HG03378 (cell line): ENCODE measurements around the gene ARMC9.
"Not testable (repeated sequence)": the region's sequence is repeated elsewhere in the genome, so short reads cannot be mapped to it uniquely, and the experiment has no call there.

Experiments
- ATAC-seq: cut with Tn5 transposase; IDR thresholded peaks from one replicate; pipeline ENCODE4 v1.9.1; 2021; ENCODE audit warnings: mild to moderate bottlenecking, moderate library complexity; ENCODE audit not compliant: unreplicated experiment

The ARMC9 gene

GRCh38 chr2:231394211-231395141 is 196.0 kb downstream of the ARMC9 start:
- ATAC-seq = peak; percentile 52

GRCh38 chr2:231395188-231396057 is 197.0 kb downstream of the ARMC9 start, which contains the start of gene B3GNT7:
Gene B3GNT7 (plus strand): TSS chr2:231395710. CDS start chr2:231395804, 94 bp downstream.
- ATAC-seq = no peak

GRCh38 chr2:231396058-231396821 is 197.8 kb downstream of the ARMC9 start:
- no peak for ATAC-seq

DNA sequence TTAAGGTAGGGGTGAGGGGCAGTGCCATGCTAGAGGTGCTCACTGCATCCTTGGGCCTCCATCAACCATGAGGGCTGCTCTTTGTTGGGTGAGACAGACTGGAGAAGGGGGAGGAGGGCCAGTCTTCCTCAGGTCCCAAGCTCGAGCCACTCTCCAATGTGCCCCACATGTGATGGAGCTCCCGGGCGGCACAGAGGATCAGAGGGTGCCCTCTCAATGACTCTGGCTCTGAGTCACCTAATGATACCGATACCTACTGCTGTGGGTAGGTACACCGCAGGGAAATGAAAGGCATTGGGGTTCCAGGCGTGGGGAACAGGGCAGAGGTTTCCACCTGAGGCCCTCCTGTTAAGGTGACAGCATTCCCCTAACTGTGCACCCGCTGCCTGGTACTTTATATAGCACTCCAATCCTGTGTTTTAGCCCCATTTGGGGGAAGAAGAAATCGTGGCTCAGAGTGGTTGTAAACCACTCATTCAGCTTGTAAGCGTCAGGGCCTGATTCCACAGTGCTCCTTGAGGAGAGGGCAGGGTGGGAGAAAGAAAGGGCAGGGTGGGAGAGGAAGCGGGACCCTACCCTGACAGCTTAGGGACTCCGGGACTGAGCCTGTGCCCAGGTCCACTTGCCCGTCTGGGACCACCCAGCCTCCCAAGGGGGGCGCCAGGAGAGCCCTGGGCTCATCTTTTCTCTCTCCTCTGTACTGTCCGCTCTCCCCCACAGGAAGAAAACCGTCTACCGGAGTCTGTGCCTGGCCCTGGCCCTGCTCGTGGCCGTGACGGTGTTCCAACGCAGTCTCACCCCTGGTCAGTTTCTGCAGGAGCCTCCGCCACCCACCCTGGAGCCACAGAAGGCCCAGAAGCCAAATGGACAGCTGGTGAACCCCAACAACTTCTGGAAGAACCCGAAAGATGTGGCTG is 198.8 kb downstream of the ARMC9 start:
- no peak for ATAC-seq

DNA sequence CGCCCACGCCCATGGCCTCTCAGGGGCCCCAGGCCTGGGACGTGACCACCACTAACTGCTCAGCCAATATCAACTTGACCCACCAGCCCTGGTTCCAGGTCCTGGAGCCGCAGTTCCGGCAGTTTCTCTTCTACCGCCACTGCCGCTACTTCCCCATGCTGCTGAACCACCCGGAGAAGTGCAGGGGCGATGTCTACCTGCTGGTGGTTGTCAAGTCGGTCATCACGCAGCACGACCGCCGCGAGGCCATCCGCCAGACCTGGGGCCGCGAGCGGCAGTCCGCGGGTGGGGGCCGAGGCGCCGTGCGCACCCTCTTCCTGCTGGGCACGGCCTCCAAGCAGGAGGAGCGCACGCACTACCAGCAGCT is 199.5 kb downstream of the ARMC9 start:
- no peak for ATAC-seq

DNA sequence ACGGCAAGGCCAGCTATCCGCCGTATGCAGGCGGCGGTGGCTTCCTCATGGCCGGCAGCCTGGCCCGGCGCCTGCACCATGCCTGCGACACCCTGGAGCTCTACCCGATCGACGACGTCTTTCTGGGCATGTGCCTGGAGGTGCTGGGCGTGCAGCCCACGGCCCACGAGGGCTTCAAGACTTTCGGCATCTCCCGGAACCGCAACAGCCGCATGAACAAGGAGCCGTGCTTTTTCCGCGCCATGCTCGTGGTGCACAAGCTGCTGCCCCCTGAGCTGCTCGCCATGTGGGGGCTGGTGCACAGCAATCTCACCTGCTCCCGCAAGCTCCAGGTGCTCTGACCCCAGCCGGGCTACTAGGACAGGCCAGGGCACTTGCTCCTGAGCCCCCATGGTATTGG is 200.2 kb downstream of the ARMC9 start:
- ATAC-seq = no peak

DNA sequence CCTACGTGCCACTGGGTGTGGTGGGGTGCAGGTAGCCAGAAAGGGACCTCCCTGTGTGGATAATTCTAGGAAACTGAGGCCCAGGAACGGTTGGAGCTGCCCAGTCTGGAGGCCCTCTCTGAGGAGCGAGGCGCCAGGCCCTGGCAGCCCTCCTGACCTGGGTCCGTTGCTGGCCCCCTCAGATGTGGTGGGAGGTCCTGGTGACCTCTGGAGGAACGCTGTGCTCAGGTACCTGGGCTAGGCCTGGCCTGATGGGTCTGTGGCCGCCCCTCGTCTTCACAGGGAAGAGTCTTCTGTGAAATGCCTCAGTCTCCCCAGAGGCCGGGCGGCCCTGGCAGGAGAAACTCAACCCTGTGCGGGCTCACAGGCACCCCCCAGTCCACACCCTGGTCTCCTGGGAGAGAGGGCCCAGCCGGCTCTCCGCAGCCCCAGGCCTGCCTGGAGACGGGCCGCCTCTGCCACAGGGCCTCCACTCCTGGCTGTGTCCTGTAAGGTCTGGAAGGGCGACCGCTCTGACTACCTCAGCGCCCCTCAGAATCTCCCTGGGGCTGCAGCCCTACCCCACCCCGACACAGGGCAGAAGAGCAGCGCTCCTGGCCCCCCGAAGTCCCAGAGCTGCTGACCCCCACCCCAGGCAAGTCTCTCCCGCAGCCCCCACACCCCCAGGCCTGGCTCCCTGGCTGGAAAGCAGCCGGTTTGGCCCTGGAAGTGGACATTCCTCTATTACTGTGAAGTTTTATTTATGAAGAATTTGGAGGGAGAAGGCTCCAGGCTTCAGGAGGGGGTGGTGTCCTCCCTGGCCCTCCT is 200.8 kb downstream of the ARMC9 start:
- no peak for ATAC-seq

DNA sequence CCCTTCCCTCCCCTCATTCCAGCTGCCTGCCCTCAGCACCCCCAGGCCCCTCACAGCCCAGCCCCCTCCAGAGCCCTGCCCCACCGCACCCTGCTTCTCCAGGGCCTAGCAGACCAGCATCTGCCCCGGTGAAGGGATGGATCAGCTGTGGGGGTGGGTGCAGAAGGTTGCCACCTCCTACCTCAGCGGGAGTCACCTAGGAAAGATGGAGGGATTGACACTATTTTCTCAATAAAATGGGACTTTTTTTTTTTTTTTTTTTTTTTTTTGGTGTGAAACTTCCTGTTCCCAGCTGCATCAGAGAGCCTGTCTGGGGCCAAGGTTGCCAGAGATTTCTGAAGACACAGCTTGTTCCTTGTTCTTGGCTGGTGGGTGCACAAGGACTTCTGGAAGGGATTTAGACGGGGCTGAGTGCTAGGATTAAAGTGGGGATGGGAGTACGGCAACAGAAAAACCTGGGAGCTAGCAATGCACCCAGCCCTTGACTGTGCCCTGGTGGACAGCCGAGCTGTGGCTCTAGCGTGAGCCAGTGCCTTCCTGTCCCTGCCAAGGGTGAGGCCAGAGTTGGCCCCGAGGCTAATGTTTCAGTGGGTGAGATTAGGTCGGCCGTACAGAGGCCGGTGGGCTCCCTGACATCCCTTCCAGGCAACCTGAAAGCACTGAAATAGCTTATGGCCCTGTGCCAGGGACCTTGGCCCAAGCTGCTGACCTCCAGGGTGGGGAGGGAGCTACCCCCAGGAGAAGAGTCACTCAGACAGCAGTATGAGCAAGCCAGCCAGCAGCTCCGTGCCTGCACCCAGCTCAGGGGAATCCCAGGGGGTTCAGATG is 201.6 kb downstream of the ARMC9 start:
- ATAC-seq = no peak

DNA sequence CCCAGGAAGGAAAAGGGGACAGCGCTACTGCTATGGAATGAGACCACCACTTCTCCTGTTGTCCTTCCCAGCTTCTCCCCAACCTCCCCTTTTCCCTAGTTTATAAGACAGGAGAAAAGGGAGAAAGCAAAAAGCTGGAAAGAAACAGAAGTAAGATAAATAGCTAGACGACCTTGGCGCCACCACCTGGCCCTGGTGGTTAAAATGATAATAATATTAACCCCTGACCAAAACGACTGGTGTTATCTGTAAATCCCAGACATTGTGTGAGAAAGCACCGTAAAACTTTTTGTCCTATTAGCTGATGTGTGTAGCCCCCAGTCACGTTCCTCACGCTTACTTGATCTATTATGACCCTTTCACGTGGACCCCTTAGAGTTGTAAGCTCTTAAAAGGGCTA is 202.2 kb downstream of the ARMC9 start:
- not testable (repeated sequence) for ATAC-seq

- not testable (repeated sequence) for ATAC-seq
These were observed 202.7 kb downstream of the ARMC9 start for GRCh38 chr2:231401101-231401500.

DNA sequence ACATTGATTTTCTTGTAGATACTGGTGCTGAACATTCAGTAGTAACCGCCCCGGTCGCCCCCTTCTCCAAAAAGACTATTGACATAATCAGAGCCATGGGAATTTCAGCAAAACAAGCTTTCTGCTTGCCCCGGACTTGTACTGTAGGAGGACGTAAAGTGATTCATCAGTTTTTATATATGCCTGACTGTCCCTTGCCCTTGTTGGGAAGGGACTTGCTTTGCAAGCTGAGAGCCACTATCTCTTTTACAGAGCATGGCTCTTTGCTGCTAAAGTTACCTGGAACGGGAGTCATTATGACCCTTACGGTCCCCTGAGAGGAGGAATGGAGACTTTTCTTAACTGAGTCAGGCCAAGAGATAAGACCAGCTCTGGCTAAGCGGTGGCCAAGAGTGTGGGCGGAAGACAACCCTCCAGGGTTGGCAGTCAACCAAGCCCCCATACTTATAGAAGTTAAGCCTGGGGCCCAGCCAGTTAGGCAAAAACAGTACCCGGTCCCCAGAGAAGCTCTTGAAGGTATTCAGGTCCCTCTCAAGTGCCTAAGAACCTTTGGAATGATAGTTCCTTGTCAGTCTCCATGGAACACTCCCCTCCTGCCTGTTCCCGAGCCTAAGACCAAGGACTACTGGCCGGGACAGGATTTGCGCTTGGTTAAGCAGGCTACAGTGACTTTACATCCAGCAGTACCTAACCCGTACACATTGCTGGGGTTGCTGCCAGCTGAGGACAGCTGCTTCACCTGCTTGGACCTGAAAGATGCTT is 205.2 kb downstream of the ARMC9 start:
- not testable (repeated sequence) for ATAC-seq

DNA sequence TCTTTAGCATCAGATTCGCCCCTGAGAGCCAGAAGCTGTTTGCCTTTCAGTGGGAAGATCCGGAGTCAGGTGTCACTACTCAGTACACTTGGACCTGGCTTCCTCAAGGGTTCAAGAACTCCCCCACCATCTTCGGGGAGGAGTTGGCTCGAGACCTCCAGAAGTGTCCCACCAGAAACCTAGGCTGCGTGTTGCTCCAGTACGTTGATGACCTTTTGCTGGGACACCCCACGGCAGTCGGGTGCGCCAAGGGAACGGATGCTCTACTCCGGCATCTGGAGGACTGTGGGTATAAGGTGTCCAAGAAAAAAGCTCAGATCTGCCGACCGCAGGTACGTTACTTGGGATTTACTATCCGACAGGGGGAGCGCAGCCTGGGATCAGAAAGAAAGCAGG is 205.8 kb downstream of the ARMC9 start:
- ATAC-seq = not testable (repeated sequence)

GRCh38 chr2:231405601-231406367 is 207.4 kb downstream of the ARMC9 start:
- ATAC-seq = not testable (repeated sequence)

DNA sequence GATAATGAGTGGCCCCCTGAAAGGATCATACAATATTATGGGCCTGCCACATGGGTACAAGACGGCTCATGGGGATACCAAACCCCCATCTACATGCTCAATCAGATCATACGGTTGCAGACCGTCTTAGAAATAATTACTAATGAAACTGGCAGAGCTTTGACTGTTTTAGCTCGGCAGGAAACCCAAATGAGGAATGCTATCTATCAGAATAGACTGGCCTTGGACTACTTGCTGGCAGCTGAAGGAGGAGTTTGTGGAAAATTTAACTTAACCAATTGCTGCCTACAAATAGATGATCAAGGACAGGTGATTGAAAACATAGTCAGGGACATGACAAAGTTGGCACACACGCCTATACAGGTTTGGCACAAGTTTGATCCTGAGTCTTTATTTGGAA is 209.3 kb downstream of the ARMC9 start:
- not testable (repeated sequence) for ATAC-seq

- not testable (repeated sequence) for ATAC-seq
These were observed 209.9 kb downstream of the ARMC9 start for GRCh38 chr2:231408304-231408703.

GRCh38 chr2:231409776-231410175 is 211.3 kb downstream of the ARMC9 start:
- no peak for ATAC-seq
